ENCODE measurements around the gene MAMLD1.

- no peak for TF ChIP-seq CTCF (IDR thresholded peaks at IDR 0.05; ENCODE audit: low read depth, low read length, missing input control)
- TF ChIP-seq, protein P1, sequence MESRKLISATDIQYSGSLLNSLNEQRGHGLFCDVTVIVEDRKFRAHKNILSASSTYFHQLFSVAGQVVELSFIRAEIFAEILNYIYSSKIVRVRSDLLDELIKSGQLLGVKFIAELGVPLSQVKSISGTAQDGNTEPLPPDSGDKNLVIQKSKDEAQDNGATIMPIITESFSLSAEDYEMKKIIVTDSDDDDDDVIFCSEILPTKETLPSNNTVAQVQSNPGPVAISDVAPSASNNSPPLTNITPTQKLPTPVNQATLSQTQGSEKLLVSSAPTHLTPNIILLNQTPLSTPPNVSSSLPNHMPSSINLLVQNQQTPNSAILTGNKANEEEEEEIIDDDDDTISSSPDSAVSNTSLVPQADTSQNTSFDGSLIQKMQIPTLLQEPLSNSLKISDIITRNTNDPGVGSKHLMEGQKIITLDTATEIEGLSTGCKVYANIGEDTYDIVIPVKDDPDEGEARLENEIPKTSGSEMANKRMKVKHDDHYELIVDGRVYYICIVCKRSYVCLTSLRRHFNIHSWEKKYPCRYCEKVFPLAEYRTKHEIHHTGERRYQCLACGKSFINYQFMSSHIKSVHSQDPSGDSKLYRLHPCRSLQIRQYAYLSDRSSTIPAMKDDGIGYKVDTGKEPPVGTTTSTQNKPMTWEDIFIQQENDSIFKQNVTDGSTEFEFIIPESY (IDR thresholded peaks at IDR 0.05), result no peak
- TF ChIP-seq, protein P2, sequence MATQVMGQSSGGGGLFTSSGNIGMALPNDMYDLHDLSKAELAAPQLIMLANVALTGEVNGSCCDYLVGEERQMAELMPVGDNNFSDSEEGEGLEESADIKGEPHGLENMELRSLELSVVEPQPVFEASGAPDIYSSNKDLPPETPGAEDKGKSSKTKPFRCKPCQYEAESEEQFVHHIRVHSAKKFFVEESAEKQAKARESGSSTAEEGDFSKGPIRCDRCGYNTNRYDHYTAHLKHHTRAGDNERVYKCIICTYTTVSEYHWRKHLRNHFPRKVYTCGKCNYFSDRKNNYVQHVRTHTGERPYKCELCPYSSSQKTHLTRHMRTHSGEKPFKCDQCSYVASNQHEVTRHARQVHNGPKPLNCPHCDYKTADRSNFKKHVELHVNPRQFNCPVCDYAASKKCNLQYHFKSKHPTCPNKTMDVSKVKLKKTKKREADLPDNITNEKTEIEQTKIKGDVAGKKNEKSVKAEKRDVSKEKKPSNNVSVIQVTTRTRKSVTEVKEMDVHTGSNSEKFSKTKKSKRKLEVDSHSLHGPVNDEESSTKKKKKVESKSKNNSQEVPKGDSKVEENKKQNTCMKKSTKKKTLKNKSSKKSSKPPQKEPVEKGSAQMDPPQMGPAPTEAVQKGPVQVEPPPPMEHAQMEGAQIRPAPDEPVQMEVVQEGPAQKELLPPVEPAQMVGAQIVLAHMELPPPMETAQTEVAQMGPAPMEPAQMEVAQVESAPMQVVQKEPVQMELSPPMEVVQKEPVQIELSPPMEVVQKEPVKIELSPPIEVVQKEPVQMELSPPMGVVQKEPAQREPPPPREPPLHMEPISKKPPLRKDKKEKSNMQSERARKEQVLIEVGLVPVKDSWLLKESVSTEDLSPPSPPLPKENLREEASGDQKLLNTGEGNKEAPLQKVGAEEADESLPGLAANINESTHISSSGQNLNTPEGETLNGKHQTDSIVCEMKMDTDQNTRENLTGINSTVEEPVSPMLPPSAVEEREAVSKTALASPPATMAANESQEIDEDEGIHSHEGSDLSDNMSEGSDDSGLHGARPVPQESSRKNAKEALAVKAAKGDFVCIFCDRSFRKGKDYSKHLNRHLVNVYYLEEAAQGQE (IDR thresholded peaks at IDR 0.05), result no peak
- TF ChIP-seq JUND (IDR thresholded peaks at IDR 0.05), result no peak
- TF ChIP-seq, protein P3, sequence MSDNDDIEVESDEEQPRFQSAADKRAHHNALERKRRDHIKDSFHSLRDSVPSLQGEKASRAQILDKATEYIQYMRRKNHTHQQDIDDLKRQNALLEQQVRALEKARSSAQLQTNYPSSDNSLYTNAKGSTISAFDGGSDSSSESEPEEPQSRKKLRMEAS (IDR thresholded peaks at IDR 0.05), result no peak
- no peak for TF ChIP-seq YY1 (IDR thresholded peaks at IDR 0.05)
Observed at GRCh38 chrX:150512461-150512901, 149.4 kb downstream of the MAMLD1 start.
